Measurements from ENCODE around the gene OLR1. TPM values are rescaled to one million over a fixed set of nuclear protein-coding genes. Genes with fewer than 3 reads are reported as not detected.

OLR1 gene
- total RNA-seq, 1 donor from 2014 or later, result not detected

GRCh38 chr12:10197879-10198278, 25.9 kb upstream of the OLR1 start:
- H3K27me3 Mint-ChIP-seq, result peaks cover 4% of the 10 kb centered on the region
- no peaks in the 10 kb centered on the region for H3K4me1 Mint-ChIP-seq (ENCODE audit: low read depth)
- H3K36me3 Mint-ChIP-seq (ENCODE audit: insufficient read depth), result no peaks in the 10 kb centered on the region
- no peak overlapping the region for H3K4me3 Mint-ChIP-seq (ENCODE audit: low read depth)
- no peak for DNase-seq (ENCODE audit: low spot score, unreplicated experiment)
- H3K27ac Mint-ChIP-seq, result no peak overlapping the region
- TF ChIP-seq CTCF (IDR thresholded peaks at IDR 0.05; ENCODE audit: unreplicated experiment), result no peak
- H3K9me3 Mint-ChIP-seq (ENCODE audit: low read depth), result no peaks in the 10 kb centered on the region

DNA sequence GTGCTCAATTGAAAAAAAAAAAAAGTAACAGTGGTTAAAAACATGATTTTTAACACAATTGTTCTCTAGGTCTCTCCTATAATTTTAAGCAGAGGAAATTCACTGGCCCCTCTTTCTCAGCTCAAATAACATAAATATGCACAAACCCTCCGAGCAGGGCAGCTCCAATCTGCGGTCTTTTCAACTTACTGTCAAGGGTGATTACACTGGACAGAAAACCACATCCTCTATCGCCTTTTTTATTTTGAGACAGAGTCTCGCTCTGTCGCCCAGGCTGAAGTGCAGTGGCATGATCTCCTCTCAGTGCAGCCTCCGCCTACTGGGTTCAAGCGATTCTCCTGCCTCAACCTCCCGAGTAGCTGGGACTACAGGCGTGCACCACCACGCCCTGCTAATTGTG, 24.3 kb upstream of the OLR1 start:
- Mint-ChIP-seq H3K9me3 (ENCODE audit: low read depth) (no peaks in the 10 kb centered on the region), H3K27ac (no peak overlapping the region), H3K27me3 (peaks cover 4% of the 10 kb centered on the region), H3K36me3 (ENCODE audit: insufficient read depth) (no peaks in the 10 kb centered on the region), H3K4me3 (ENCODE audit: low read depth) (no peak overlapping the region), H3K4me1 (ENCODE audit: low read depth) (no peaks in the 10 kb centered on the region)
- DNase-seq (ENCODE audit: low spot score, unreplicated experiment), result no peak
- no peak for TF ChIP-seq CTCF (IDR thresholded peaks at IDR 0.05; ENCODE audit: unreplicated experiment)

GRCh38 chr12:10194160-10194670, 22.3 kb upstream of the OLR1 start:
- Mint-ChIP-seq H3K27me3 (peaks cover 4% of the 10 kb centered on the region), H3K27ac (no peak overlapping the region), H3K9me3 (ENCODE audit: low read depth) (no peaks in the 10 kb centered on the region), H3K36me3 (ENCODE audit: insufficient read depth) (no peaks in the 10 kb centered on the region), H3K4me3 (ENCODE audit: low read depth) (no peak overlapping the region), H3K4me1 (ENCODE audit: low read depth) (no peaks in the 10 kb centered on the region)
- DNase-seq (ENCODE audit: low spot score, unreplicated experiment), result no peak
- TF ChIP-seq CTCF (IDR thresholded peaks at IDR 0.05; ENCODE audit: unreplicated experiment), result no peak

- no peak for TF ChIP-seq CTCF (IDR thresholded peaks at IDR 0.05; ENCODE audit: unreplicated experiment)
- Mint-ChIP-seq H3K27me3 (peaks cover 4% of the 10 kb centered on the region), H3K4me3 (ENCODE audit: low read depth) (no peak overlapping the region), H3K4me1 (ENCODE audit: low read depth) (no peaks in the 10 kb centered on the region), H3K36me3 (ENCODE audit: insufficient read depth) (no peaks in the 10 kb centered on the region), H3K27ac (no peak overlapping the region), H3K9me3 (ENCODE audit: low read depth) (no peaks in the 10 kb centered on the region)
- DNase-seq (ENCODE audit: low spot score, unreplicated experiment), result no peak
Observed at GRCh38 chr12:10191865-10192264, 19.9 kb upstream of the OLR1 start.

- Mint-ChIP-seq H3K27me3 (peaks cover 4% of the 10 kb centered on the region), H3K9me3 (ENCODE audit: low read depth) (no peaks in the 10 kb centered on the region), H3K4me3 (ENCODE audit: low read depth) (no peak overlapping the region), H3K4me1 (ENCODE audit: low read depth) (no peaks in the 10 kb centered on the region), H3K36me3 (ENCODE audit: insufficient read depth) (no peaks in the 10 kb centered on the region), H3K27ac (no peak overlapping the region)
- TF ChIP-seq CTCF (IDR thresholded peaks at IDR 0.05; ENCODE audit: unreplicated experiment), result peak; percentile 82
- peak; percentile 49 for DNase-seq (ENCODE audit: low spot score, unreplicated experiment)
Observed at GRCh38 chr12:10190558-10191388, 18.8 kb upstream of the OLR1 start.

Measured in progenitor cell of endocrine pancreas (in vitro differentiated cells).